ENCODE data around the gene TMEM145.

The TMEM145 gene

GRCh38 chr19:42352301-42353259 lies 39.5 kb downstream of the TMEM145 start:
- H3K4me3 ChIP-seq (ENCODE audit: low read length): no peak overlapping the region
- H3K36me3 ChIP-seq (ENCODE audit: control insufficient read depth, insufficient read depth, low read length): peaks cover 5% of the 10 kb centered on the region
- no peaks in the 10 kb centered on the region for H3K4me1 ChIP-seq (ENCODE audit: control insufficient read depth, insufficient read depth, low read length)
- H3K9ac ChIP-seq (ENCODE audit: low read length): no peak overlapping the region
- H3K27me3 ChIP-seq (ENCODE audit: control insufficient read depth, insufficient read depth, low read length): no peaks in the 10 kb centered on the region
- no peaks in the 10 kb centered on the region for H3K9me3 ChIP-seq (ENCODE audit: control insufficient read depth, low read length)

DNA sequence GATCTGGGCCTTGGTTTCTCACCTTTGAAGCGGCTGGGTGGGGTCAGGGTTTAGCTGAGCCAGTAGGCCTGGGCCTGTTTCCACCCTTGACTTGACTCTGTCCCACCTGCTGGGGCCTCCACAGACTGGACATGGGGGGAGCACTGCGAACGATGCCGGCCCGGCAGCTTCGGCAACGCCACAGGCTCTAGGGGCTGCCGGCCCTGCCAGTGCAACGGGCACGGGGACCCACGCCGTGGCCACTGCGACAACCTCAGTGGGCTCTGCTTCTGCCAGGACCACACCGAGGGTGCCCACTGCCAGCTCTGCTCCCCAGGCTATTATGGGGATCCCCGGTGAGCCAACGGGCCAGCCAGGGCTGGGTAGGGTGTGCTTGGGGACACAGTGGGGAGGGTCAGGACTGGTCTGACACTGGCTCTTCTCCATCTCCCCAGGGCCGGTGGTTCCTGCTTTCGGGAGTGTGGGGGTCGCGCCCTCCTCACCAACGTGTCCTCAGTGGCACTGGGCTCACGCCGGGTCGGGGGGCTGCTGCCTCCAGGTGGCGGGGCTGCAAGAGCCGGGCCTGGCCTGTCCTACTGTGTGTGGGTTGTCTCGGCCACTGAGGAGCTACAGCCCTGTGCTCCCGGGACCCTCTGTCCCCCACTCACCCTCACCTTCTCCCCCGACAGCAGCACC lies 40.4 kb downstream of the TMEM145 start:
- no peaks in the 10 kb centered on the region for H3K9me3 ChIP-seq (ENCODE audit: control insufficient read depth, low read length)
- H3K36me3 ChIP-seq (ENCODE audit: control insufficient read depth, insufficient read depth, low read length): peaks cover 5% of the 10 kb centered on the region
- H3K4me3 ChIP-seq (ENCODE audit: low read length): no peak overlapping the region
- H3K4me1 ChIP-seq (ENCODE audit: control insufficient read depth, insufficient read depth, low read length): no peaks in the 10 kb centered on the region
- H3K9ac ChIP-seq (ENCODE audit: low read length): no peak overlapping the region
- no peaks in the 10 kb centered on the region for H3K27me3 ChIP-seq (ENCODE audit: control insufficient read depth, insufficient read depth, low read length)

DNA sequence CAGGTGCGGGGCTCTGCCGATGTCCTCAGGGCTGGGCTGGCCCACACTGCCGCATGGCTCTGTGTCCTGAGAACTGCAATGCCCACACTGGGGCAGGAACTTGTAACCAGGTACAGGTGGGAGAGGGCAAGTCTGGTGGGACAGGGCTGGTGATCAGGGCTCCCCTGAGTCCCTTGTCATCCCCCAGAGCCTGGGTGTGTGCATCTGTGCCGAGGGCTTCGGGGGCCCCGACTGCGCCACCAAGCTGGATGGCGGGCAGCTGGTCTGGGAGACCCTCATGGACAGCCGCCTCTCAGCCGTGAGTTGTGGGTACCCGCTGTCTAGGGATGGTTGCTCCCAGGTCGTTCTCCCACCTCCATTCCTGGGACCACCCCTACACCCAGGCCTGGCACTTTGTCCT lies 42.8 kb downstream of the TMEM145 start:
- peaks cover 5% of the 10 kb centered on the region for H3K36me3 ChIP-seq (ENCODE audit: control insufficient read depth, insufficient read depth, low read length)

DNA sequence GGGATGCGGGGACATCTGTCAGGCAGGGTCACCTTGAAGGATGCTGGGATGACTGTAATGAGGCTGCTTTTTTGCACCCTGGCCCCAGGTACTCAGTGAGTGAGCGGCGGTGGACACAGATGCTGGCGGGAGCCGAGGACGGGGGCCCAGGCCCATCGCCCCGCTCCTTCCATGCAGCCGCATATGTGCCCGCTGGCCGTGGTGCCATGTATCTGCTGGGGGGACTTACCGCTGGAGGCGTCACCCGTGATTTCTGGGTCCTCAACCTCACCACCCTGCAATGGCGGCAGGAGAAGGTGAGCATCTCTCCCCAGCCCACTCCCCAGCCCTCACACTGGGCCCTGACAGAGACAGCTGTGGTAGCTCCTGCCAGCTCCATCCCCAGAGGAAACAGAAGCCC lies 43.6 kb downstream of the TMEM145 start:
- H3K36me3 ChIP-seq (ENCODE audit: control insufficient read depth, insufficient read depth, low read length): peaks cover 5% of the 10 kb centered on the region
- no peak overlapping the region for H3K9ac ChIP-seq (ENCODE audit: low read length)
- H3K9me3 ChIP-seq (ENCODE audit: control insufficient read depth, low read length): no peaks in the 10 kb centered on the region
- no peaks in the 10 kb centered on the region for H3K27me3 ChIP-seq (ENCODE audit: control insufficient read depth, insufficient read depth, low read length)
- H3K4me3 ChIP-seq (ENCODE audit: low read length): no peak overlapping the region
- no peaks in the 10 kb centered on the region for H3K4me1 ChIP-seq (ENCODE audit: control insufficient read depth, insufficient read depth, low read length)

More for the DNA sequence above, 42.8 kb downstream of the TMEM145 start:
- no peaks in the 10 kb centered on the region for H3K27me3 ChIP-seq (ENCODE audit: control insufficient read depth, insufficient read depth, low read length)
- H3K4me1 ChIP-seq (ENCODE audit: control insufficient read depth, insufficient read depth, low read length): no peaks in the 10 kb centered on the region
- no peak overlapping the region for H3K9ac ChIP-seq (ENCODE audit: low read length)
- no peak overlapping the region for H3K4me3 ChIP-seq (ENCODE audit: low read length)
- H3K9me3 ChIP-seq (ENCODE audit: control insufficient read depth, low read length): no peaks in the 10 kb centered on the region

DNA sequence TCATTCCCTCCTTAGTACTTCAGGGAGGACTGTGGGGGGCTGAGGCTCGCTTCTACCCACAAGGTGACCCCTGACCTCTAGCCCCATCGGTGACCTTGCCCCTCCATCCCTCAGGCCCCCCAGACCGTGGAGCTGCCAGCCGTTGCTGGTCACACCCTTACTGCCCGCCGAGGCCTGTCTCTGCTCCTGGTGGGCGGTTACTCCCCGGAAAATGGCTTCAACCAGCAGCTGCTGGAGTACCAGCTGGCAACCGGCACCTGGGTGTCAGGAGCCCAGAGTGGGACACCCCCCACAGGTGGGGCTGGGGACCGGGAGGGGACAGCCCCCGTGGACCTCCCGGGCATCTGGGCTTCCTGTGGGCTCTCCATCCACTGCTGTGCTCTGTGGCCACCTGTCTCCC lies 44.2 kb downstream of the TMEM145 start:
- no peaks in the 10 kb centered on the region for H3K9me3 ChIP-seq (ENCODE audit: control insufficient read depth, low read length)
- H3K36me3 ChIP-seq (ENCODE audit: control insufficient read depth, insufficient read depth, low read length): peaks cover 5% of the 10 kb centered on the region
- no peak overlapping the region for H3K4me3 ChIP-seq (ENCODE audit: low read length)
- H3K27me3 ChIP-seq (ENCODE audit: control insufficient read depth, insufficient read depth, low read length): no peaks in the 10 kb centered on the region
- no peaks in the 10 kb centered on the region for H3K4me1 ChIP-seq (ENCODE audit: control insufficient read depth, insufficient read depth, low read length)
- H3K9ac ChIP-seq (ENCODE audit: low read length): no peak overlapping the region

DNA sequence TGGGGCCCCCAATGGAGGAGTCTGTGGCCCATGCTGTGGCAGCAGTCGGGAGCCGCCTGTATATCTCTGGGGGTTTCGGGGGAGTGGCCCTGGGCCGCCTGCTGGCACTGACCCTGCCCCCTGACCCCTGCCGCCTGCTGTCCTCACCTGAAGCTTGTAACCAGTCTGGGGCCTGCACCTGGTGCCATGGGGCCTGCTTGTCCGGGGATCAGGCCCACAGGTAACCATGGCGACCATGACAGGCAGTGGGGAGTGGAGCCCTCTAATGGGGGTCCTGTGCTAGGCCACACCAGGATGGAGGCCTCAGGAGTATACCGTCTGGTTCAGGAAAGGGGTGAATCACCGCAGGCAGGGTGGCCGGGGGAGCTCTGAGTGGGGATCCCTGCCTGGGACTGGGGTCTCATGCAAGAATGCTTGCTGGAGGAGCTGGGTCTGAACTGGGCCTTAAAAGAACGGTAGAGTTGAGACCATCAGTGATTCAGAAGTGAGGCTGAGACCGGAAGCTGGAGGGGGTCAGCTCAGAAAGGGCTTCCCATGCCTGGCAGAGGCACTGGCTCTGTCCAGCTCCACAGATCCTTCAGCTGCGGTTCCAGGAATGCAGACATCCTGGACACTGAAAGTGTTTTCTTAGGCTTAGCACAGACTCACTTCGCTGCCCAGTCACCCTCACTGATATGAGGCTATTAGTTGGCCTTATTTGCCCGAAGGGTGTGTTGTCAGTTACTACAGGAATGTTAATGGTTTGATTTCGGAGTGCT lies 47.9 kb downstream of the TMEM145 start:
- Histone ChIP-seq H3K4me3 (ENCODE audit: low read length) (no peak overlapping the region), H3K9me3 (ENCODE audit: control insufficient read depth, low read length) (no peaks in the 10 kb centered on the region), H3K4me1 (ENCODE audit: control insufficient read depth, insufficient read depth, low read length) (no peaks in the 10 kb centered on the region), H3K27me3 (ENCODE audit: control insufficient read depth, insufficient read depth, low read length) (no peaks in the 10 kb centered on the region), H3K36me3 (ENCODE audit: control insufficient read depth, insufficient read depth, low read length) (peaks cover 10% of the 10 kb centered on the region), H3K9ac (ENCODE audit: low read length) (no peak overlapping the region)

- Histone ChIP-seq H3K4me1 (ENCODE audit: control insufficient read depth, insufficient read depth, low read length) (no peaks in the 10 kb centered on the region), H3K36me3 (ENCODE audit: control insufficient read depth, insufficient read depth, low read length) (peaks cover 6% of the 10 kb centered on the region), H3K27me3 (ENCODE audit: control insufficient read depth, insufficient read depth, low read length) (no peaks in the 10 kb centered on the region), H3K9ac (ENCODE audit: low read length) (no peak overlapping the region), H3K9me3 (ENCODE audit: control insufficient read depth, low read length) (no peaks in the 10 kb centered on the region), H3K4me3 (ENCODE audit: low read length) (no peak overlapping the region)
These were observed 48.4 kb downstream of the TMEM145 start for GRCh38 chr19:42361545-42361910.

DNA sequence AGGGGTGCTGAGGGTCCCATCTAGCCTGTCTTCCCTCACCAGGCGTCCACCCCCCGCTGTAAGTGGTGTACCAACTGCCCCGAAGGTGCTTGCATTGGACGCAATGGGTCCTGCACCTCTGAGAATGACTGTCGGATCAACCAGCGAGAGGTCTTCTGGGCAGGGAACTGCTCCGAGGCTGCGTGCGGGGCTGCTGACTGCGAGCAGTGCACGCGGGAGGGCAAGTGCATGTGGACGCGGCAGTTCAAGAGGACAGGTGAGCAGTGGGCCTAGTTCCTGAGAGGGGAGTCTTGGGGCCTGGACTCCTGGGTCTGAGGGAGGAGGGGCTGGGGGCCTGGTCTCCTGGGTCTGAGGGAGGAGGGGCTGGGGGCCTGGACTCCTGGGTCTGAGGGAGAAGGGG lies 49.2 kb downstream of the TMEM145 start:
- H3K9me3 ChIP-seq (ENCODE audit: control insufficient read depth, low read length): no peaks in the 10 kb centered on the region
- H3K9ac ChIP-seq (ENCODE audit: low read length): no peak overlapping the region
- peaks cover 5% of the 10 kb centered on the region for H3K36me3 ChIP-seq (ENCODE audit: control insufficient read depth, insufficient read depth, low read length)
- no peaks in the 10 kb centered on the region for H3K27me3 ChIP-seq (ENCODE audit: control insufficient read depth, insufficient read depth, low read length)
- no peak overlapping the region for H3K4me3 ChIP-seq (ENCODE audit: low read length)
- no peaks in the 10 kb centered on the region for H3K4me1 ChIP-seq (ENCODE audit: control insufficient read depth, insufficient read depth, low read length)

DNA sequence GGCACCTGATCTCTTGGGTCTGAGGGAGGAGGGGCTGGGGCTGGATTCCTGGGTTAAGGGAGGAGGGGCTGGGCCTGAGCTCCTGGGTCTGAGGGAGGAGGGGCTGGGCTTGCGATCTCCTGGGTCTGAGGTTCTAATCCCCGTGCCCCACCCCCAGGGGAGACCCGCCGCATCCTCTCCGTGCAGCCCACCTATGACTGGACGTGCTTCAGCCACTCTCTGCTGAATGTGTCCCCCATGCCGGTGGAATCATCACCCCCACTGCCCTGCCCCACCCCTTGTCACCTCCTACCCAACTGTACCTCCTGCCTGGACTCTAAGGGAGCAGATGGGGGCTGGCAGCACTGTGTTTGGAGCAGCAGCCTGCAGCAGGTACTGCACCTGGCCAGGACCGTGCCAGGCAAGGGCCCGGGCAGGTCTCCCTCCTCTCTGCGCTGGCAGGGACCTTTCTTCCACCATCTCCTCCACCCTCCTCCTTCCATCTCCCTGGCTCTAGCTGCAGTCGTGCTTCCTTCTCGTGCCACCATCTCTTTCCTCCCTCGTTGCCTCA lies 49.9 kb downstream of the TMEM145 start:
- Histone ChIP-seq H3K36me3 (ENCODE audit: control insufficient read depth, insufficient read depth, low read length) (peaks cover 5% of the 10 kb centered on the region), H3K9ac (ENCODE audit: low read length) (no peak overlapping the region)

GRCh38 chr19:42363614-42364346 lies 50.7 kb downstream of the TMEM145 start:
- Histone ChIP-seq H3K4me3 (ENCODE audit: low read length) (no peak overlapping the region), H3K4me1 (ENCODE audit: control insufficient read depth, insufficient read depth, low read length) (no peaks in the 10 kb centered on the region), H3K36me3 (ENCODE audit: control insufficient read depth, insufficient read depth, low read length) (peaks cover 5% of the 10 kb centered on the region), H3K9ac (ENCODE audit: low read length) (no peak overlapping the region), H3K9me3 (ENCODE audit: control insufficient read depth, low read length) (no peaks in the 10 kb centered on the region), H3K27me3 (ENCODE audit: control insufficient read depth, insufficient read depth, low read length) (no peaks in the 10 kb centered on the region)

More for the DNA sequence above, 49.9 kb downstream of the TMEM145 start:
- H3K27me3 ChIP-seq (ENCODE audit: control insufficient read depth, insufficient read depth, low read length): no peaks in the 10 kb centered on the region
- H3K4me1 ChIP-seq (ENCODE audit: control insufficient read depth, insufficient read depth, low read length): no peaks in the 10 kb centered on the region
- no peak overlapping the region for H3K4me3 ChIP-seq (ENCODE audit: low read length)
- no peaks in the 10 kb centered on the region for H3K9me3 ChIP-seq (ENCODE audit: control insufficient read depth, low read length)

DNA sequence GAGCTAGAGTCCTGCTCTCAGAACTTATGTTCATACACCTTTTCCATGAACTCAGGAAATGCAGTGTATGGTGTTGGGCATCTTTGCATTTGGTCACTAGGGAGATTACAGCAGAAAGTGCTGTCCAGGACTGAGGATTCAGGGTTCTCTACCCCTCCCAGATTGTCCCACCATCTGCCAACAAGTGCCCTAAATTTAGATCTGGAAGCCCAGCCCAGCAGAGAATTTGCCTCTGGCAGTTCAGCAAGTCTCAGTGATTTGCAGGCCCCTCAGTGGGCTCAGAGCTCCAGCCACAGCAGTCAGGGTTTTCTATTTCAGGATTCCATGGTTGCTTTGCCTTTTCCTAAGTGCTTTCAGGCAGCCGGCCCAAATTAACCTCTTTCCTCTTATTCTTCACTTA lies 53.6 kb downstream of the TMEM145 start:
- H3K4me3 ChIP-seq (ENCODE audit: low read length): no peak overlapping the region
- H3K9me3 ChIP-seq (ENCODE audit: control insufficient read depth, low read length): no peaks in the 10 kb centered on the region
- H3K27me3 ChIP-seq (ENCODE audit: control insufficient read depth, insufficient read depth, low read length): no peaks in the 10 kb centered on the region
- no peak overlapping the region for H3K9ac ChIP-seq (ENCODE audit: low read length)
- no peaks in the 10 kb centered on the region for H3K4me1 ChIP-seq (ENCODE audit: control insufficient read depth, insufficient read depth, low read length)
- H3K36me3 ChIP-seq (ENCODE audit: control insufficient read depth, insufficient read depth, low read length): peaks cover 5% of the 10 kb centered on the region
